K562 (cell line): Measurements from ENCODE around the gene BANK1.

Experiments used
- ZKSCAN1 ChIP-seq: fragments of 150-350 bp; IDR thresholded peaks from 2 replicates; pipeline ENCODE4 v1.6.1; 2016; ENCODE audit warnings: low read depth, low read length
- ZNF639 ChIP-seq, 2 experiments: fragments of 200-800 bp in 1 of 2; sonication (Bioruptor generic) in 1 of 2; sonication (generic) in 1 of 2; formaldehyde crosslinking in 1 of 2; IDR thresholded peaks in 1 of 2; conservative IDR thresholded peaks in 1 of 2; 2 replicates each; pipeline versions ENCODE4 v1.5.0 to v1.6.1; 2016 to 2020; ENCODE audit warnings: missing compliant biosample characterization in 1 of 2, missing genetic modification characterization in 1 of 2, missing genetic modification reagents in 1 of 2
- TF ChIP-seq, protein P1 (sequence below), 3 experiments: fragments of 200-800 bp in 1 of 3; fragments of 250-450 bp in 1 of 3; fragments of 450-650 bp in 1 of 3; sonication (Bioruptor Pico) in 1 of 3; sonication (Bioruptor generic) in 1 of 3; formaldehyde crosslinking in 1 of 3; IDR thresholded peaks; 2 replicates each; pipeline versions ENCODE4 v1.6.1 to v1.8.0; 2016 to 2022; ENCODE audit warnings: mild to moderate bottlenecking in 2 of 3, missing genetic modification characterization in 2 of 3, missing compliant biosample characterization in 1 of 3, moderate library complexity in 1 of 3
- TF ChIP-seq, protein P2 (sequence below): sonication (generic); formaldehyde crosslinking; IDR thresholded peaks from 2 replicates; pipeline ENCODE4 v1.8.0; 2022; ENCODE audit warnings: mild to moderate bottlenecking, low read depth, missing genetic modification reagents
- TF ChIP-seq, protein P3 (sequence below): fragments of 450-650 bp; IDR thresholded peaks from 2 replicates; pipeline ENCODE4 v1.6.1; 2016; ENCODE audit warnings: low read depth, mild to moderate bottlenecking, moderate library complexity

DNA sequence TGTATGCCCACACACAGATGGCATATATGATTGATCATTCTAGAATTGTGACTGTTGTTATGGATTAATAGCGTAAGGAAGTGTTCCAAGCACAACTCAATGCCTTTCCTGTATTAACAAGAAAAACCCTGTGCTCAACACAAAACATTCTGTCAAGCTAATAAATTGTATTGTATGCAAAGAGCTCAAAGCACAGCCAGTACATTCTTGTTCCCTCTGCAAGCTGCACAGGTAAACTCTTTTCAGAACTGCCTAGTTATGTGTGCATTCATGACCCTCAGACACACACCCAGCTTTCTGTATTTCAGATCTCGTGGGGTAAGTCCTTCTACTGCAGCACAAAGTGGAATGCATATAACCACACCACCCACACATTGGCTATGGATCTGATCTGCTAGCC is 34.3 kb upstream of the BANK1 start:
- no peak for TF ChIP-seq ZNF639 (CRISPR knock-in tag; conservative IDR thresholded peaks at IDR 0.05 in 1 of 2, IDR thresholded peaks at IDR 0.05 in 1 of 2)
- no peak for TF ChIP-seq ZKSCAN1
- TF ChIP-seq, protein P1, sequence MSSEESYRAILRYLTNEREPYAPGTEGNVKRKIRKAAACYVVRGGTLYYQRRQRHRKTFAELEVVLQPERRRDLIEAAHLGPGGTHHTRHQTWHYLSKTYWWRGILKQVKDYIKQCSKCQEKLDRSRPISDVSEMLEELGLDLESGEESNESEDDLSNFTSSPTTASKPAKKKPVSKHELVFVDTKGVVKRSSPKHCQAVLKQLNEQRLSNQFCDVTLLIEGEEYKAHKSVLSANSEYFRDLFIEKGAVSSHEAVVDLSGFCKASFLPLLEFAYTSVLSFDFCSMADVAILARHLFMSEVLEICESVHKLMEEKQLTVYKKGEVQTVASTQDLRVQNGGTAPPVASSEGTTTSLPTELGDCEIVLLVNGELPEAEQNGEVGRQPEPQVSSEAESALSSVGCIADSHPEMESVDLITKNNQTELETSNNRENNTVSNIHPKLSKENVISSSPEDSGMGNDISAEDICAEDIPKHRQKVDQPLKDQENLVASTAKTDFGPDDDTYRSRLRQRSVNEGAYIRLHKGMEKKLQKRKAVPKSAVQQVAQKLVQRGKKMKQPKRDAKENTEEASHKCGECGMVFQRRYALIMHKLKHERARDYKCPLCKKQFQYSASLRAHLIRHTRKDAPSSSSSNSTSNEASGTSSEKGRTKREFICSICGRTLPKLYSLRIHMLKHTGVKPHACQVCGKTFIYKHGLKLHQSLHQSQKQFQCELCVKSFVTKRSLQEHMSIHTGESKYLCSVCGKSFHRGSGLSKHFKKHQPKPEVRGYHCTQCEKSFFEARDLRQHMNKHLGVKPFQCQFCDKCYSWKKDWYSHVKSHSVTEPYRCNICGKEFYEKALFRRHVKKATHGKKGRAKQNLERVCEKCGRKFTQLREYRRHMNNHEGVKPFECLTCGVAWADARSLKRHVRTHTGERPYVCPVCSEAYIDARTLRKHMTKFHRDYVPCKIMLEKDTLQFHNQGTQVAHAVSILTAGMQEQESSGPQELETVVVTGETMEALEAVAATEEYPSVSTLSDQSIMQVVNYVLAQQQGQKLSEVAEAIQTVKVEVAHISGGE (CRISPR knock-in tag; IDR thresholded peaks at IDR 0.05): no peak
- TF ChIP-seq, protein P2, sequence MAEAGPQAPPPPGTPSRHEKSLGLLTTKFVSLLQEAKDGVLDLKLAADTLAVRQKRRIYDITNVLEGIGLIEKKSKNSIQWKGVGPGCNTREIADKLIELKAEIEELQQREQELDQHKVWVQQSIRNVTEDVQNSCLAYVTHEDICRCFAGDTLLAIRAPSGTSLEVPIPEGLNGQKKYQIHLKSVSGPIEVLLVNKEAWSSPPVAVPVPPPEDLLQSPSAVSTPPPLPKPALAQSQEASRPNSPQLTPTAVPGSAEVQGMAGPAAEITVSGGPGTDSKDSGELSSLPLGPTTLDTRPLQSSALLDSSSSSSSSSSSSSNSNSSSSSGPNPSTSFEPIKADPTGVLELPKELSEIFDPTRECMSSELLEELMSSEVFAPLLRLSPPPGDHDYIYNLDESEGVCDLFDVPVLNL: no peak
- TF ChIP-seq, protein P3, sequence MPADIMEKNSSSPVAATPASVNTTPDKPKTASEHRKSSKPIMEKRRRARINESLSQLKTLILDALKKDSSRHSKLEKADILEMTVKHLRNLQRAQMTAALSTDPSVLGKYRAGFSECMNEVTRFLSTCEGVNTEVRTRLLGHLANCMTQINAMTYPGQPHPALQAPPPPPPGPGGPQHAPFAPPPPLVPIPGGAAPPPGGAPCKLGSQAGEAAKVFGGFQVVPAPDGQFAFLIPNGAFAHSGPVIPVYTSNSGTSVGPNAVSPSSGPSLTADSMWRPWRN: no peak
